Trophoblast cell (in vitro differentiated cells and primary cell): ENCODE data around the gene KRTAP4-4.
A peak's percentile ranks its signal among the peaks of the same experiment; 100 is the strongest.
"Not testable (repeated sequence)": the region's sequence is repeated elsewhere in the genome, so short reads cannot be mapped to it uniquely, and the experiment has no call there.

ENCODE experiments used
- DNase-seq, 2 donors: peaks; one replicate each; pipeline ENCODE4 v3.0.0-alpha.2; 2016
- H2AFZ ChIP-seq: 2 replicates; pipeline ENCODE4 v1.6.1; 2013; ENCODE audit warnings: low read length, moderate library complexity, mild to moderate bottlenecking; ENCODE audit not compliant: insufficient read depth, poor library complexity
- H2AK5ac ChIP-seq: 2 replicates; pipeline ENCODE4 v1.6.1; 2013; ENCODE audit warnings: mild to moderate bottlenecking, low read length
- H2BK120ac ChIP-seq: 2 replicates; pipeline ENCODE4 v1.6.1; 2013; ENCODE audit warnings: low read length, mild to moderate bottlenecking, moderate library complexity; ENCODE audit not compliant: insufficient read depth, poor library complexity
- H2BK12ac ChIP-seq: 2 replicates; pipeline ENCODE4 v1.6.1; 2013; ENCODE audit warnings: mild to moderate bottlenecking, low read length, moderate library complexity
- H2BK5ac ChIP-seq: 2 replicates; pipeline ENCODE4 v1.6.1; 2013; ENCODE audit warnings: low read length, low read depth, moderate library complexity, mild to moderate bottlenecking; ENCODE audit not compliant: poor library complexity
- H3K14ac ChIP-seq: 2 replicates; pipeline ENCODE4 v1.6.1; 2013; ENCODE audit warnings: mild to moderate bottlenecking, low read length
- H3K18ac ChIP-seq: 2 replicates; pipeline ENCODE4 v1.6.1; 2013; ENCODE audit warnings: mild to moderate bottlenecking, low read length
- H3K23ac ChIP-seq: 2 replicates; pipeline ENCODE4 v1.6.1; 2013; ENCODE audit warnings: low read length
- H3K27ac ChIP-seq: 2 replicates; pipeline ENCODE4 v1.5.1; 2013; ENCODE audit warnings: low read depth, mild to moderate bottlenecking, inconsistent platforms, low read length, moderate library complexity
- H3K27me3 ChIP-seq: 2 replicates; pipeline ENCODE4 v1.6.1; 2013; ENCODE audit warnings: inconsistent platforms, mild to moderate bottlenecking, low read length, moderate library complexity; ENCODE audit not compliant: insufficient read depth
- H3K36me3 ChIP-seq, 2 experiments: 1 replicate in 1 of 2; 2 replicates in 1 of 2; pipeline ENCODE4 v1.6.1; 2013; ENCODE audit warnings: low read length in 2 of 2, mild to moderate bottlenecking in 2 of 2, moderate library complexity in 1 of 2; ENCODE audit not compliant: insufficient read depth in 2 of 2, control insufficient read depth in 1 of 2
- H3K4ac ChIP-seq: 2 replicates; pipeline ENCODE4 v1.6.1; 2013; ENCODE audit warnings: low read depth, mild to moderate bottlenecking, low read length, moderate library complexity
- H3K4me1 ChIP-seq, 2 experiments: 1 replicate in 1 of 2; 2 replicates in 1 of 2; pipeline ENCODE4 v1.6.1; 2013; ENCODE audit warnings: low read length in 2 of 2, mild to moderate bottlenecking in 2 of 2, moderate library complexity in 1 of 2; ENCODE audit not compliant: insufficient read depth in 2 of 2, control insufficient read depth in 1 of 2
- H3K4me2 ChIP-seq: 2 replicates; pipeline ENCODE4 v1.6.1; 2013; ENCODE audit warnings: inconsistent platforms, mild to moderate bottlenecking, low read length, moderate library complexity
- H3K4me3 ChIP-seq: 2 replicates; pipeline ENCODE4 v1.5.1; 2013; ENCODE audit warnings: mild to moderate bottlenecking, low read depth, low read length, inconsistent platforms
- H3K79me1 ChIP-seq: one replicate; pipeline ENCODE4 v1.6.1; 2013; ENCODE audit warnings: low read length
- H3K79me2 ChIP-seq: 2 replicates; pipeline ENCODE4 v1.6.1; 2013; ENCODE audit warnings: low read length, mild to moderate bottlenecking; ENCODE audit not compliant: control insufficient read depth, insufficient read depth, poor library complexity
- H3K9ac ChIP-seq: 2 replicates; pipeline ENCODE4 v1.6.1; 2013; ENCODE audit warnings: mild to moderate bottlenecking, low read length
- H3K9me3 ChIP-seq: 2 replicates; pipeline ENCODE4 v1.6.1; 2013; ENCODE audit warnings: low read depth, mild to moderate bottlenecking, control low read depth, inconsistent platforms, low read length; ENCODE audit not compliant: insufficient read depth
- H4K12ac ChIP-seq: 2 replicates; pipeline ENCODE4 v1.6.1; 2013; ENCODE audit warnings: low read depth, mild to moderate bottlenecking, low read length, moderate library complexity
- H4K8ac ChIP-seq: 2 replicates; pipeline ENCODE4 v1.6.1; 2013; ENCODE audit warnings: low read depth, mild to moderate bottlenecking, low read length, moderate library complexity
- H4K91ac ChIP-seq: one replicate; pipeline ENCODE4 v1.6.1; 2013; ENCODE audit warnings: low read depth, mild to moderate bottlenecking, low read length, moderate library complexity
- WGBS: extraction: QIAGEN DNeasy Blood & Tissue Kit; methylation state at CpG from one replicate; pipeline ENCODE4 v1.1.7; 2013; ENCODE audit warnings: missing lambda C conversion rate; ENCODE audit not compliant: insufficient read length, insufficient coverage; ENCODE audit errors: extremely low coverage; 5-methylcytosine and 5-hydroxymethylcytosine counted together

Gene KRTAP4-4

GRCh38 chr17:41149652-41149985 is 10.9 kb downstream of the KRTAP4-4 start, which contains the start of gene KRTAP4-5:
Gene KRTAP4-5 (minus strand): TSS chr17:41149825. CDS start chr17:41149767, 58 bp downstream.
- H3K36me3 ChIP-seq: no peaks in the 10 kb centered on the region
- H3K79me2 ChIP-seq: no peaks in the 10 kb centered on the region
- H3K9ac ChIP-seq: no peak within 1 kb of the TSS
- H3K4me1 ChIP-seq: no peaks in the 10 kb centered on the region
- no peak within 1 kb of the TSS for H2BK12ac ChIP-seq
- H3K4ac ChIP-seq: no peak within 1 kb of the TSS
- no peak within 1 kb of the TSS for H4K8ac ChIP-seq
- H2BK5ac ChIP-seq: no peak within 1 kb of the TSS
- H3K27me3 ChIP-seq: no peaks in the 10 kb centered on the region
- no peak within 1 kb of the TSS for H3K23ac ChIP-seq
- no peak within 1 kb of the TSS for H4K12ac ChIP-seq
- no peak within 1 kb of the TSS for H3K18ac ChIP-seq
- no CpG with 5 or more reads among the region's 2 CpGs for WGBS
- no peak within 1 kb of the TSS for H2AFZ ChIP-seq
- DNase-seq: no peak
- H3K14ac ChIP-seq: no peak within 1 kb of the TSS
- no peak within 1 kb of the TSS for H3K4me2 ChIP-seq
- H2AK5ac ChIP-seq: no peak within 1 kb of the TSS
- no peaks in the 10 kb centered on the region for H3K9me3 ChIP-seq
- H3K79me1 ChIP-seq: no peaks in the 10 kb centered on the region
- no peak within 1 kb of the TSS for H3K4me3 ChIP-seq
- H3K27ac ChIP-seq: no peak within 1 kb of the TSS
- H4K91ac ChIP-seq: no peak within 1 kb of the TSS
- H2BK120ac ChIP-seq: no peak within 1 kb of the TSS

- not testable (repeated sequence) for H3K9me3 ChIP-seq, H3K4me3 ChIP-seq, H2BK120ac ChIP-seq, H3K4me1 ChIP-seq, H3K27me3 ChIP-seq, H3K23ac ChIP-seq, H2AFZ ChIP-seq, H4K12ac ChIP-seq, H4K91ac ChIP-seq, H3K14ac ChIP-seq, H3K4me2 ChIP-seq, H3K4ac ChIP-seq, H4K8ac ChIP-seq, H3K9ac ChIP-seq, H2BK12ac ChIP-seq, H3K36me3 ChIP-seq, H2AK5ac ChIP-seq, H2BK5ac ChIP-seq, H3K79me2 ChIP-seq, H3K27ac ChIP-seq, H3K79me1 ChIP-seq, H3K18ac ChIP-seq
- no CpG with 5 or more reads among the region's 10 CpGs for WGBS
- peak; percentile 23 to 55 for DNase-seq
Measured at GRCh38 chr17:41148971-41149651, 11.4 kb downstream of the KRTAP4-4 start.

GRCh38 chr17:41147531-41148204 is 12.9 kb downstream of the KRTAP4-4 start:
- Histone ChIP-seq H3K9me3 (no peaks in the 10 kb centered on the region), H3K4ac (no peak overlapping the region), H3K36me3 (no peaks in the 10 kb centered on the region), H4K8ac (no peak overlapping the region), H2BK120ac (no peak overlapping the region), H3K79me1 (no peaks in the 10 kb centered on the region), H3K14ac (no peak overlapping the region), H4K91ac (no peak overlapping the region), H3K18ac (no peak overlapping the region), H2BK12ac (no peak overlapping the region), H3K4me3 (no peak overlapping the region), H2AFZ (no peak overlapping the region), H4K12ac (no peak overlapping the region), H2BK5ac (no peak overlapping the region), H3K79me2 (no peaks in the 10 kb centered on the region), H3K27me3 (no peaks in the 10 kb centered on the region), H3K9ac (no peak overlapping the region), H3K27ac (no peak overlapping the region), H2AK5ac (no peak overlapping the region), H3K4me1 (no peaks in the 10 kb centered on the region), H3K4me2 (no peak overlapping the region), H3K23ac (no peak overlapping the region)
- no CpG with 5 or more reads among the region's 2 CpGs for WGBS
- DNase-seq: no peak

DNA sequence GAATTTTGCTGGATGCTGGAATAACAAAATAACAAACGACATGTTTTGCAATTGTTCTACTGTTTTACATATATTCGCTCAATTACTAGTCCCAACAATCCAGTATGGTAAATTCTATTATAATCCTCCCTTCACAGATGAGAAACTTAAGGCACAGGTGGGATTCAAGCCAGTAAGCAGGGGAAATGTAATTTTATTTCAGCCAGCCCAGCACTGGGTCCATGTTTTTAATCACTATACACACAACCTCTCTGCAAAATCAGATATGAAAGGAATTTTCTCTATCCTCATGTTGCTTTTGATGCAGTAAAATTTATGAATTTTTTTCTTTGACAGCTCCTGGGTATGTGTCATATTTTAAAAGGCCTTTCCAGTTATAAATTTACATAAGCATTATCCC is 15.3 kb downstream of the KRTAP4-4 start:
- no peak overlapping the region for H2BK12ac ChIP-seq
- no peak overlapping the region for H3K4me3 ChIP-seq
- H3K36me3 ChIP-seq: no peaks in the 10 kb centered on the region
- no peak overlapping the region for H2BK5ac ChIP-seq
- no peak overlapping the region for H2AFZ ChIP-seq
- H3K4me2 ChIP-seq: no peak overlapping the region
- H4K91ac ChIP-seq: no peak overlapping the region
- H3K27ac ChIP-seq: no peak overlapping the region
- no peak overlapping the region for H3K9ac ChIP-seq
- H4K8ac ChIP-seq: no peak overlapping the region
- no CpG with 5 or more reads among the region's 2 CpGs for WGBS
- no peaks in the 10 kb centered on the region for H3K4me1 ChIP-seq
- H4K12ac ChIP-seq: no peak overlapping the region
- no peaks in the 10 kb centered on the region for H3K79me2 ChIP-seq
- H3K4ac ChIP-seq: no peak overlapping the region
- H2AK5ac ChIP-seq: no peak overlapping the region
- no peak overlapping the region for H3K23ac ChIP-seq
- H3K27me3 ChIP-seq: no peaks in the 10 kb centered on the region
- no peak overlapping the region for H2BK120ac ChIP-seq
- H3K9me3 ChIP-seq: peaks cover under 1% of the 10 kb centered on the region
- H3K18ac ChIP-seq: no peak overlapping the region
- no peak overlapping the region for H3K14ac ChIP-seq
- no peak for DNase-seq
- H3K79me1 ChIP-seq: no peaks in the 10 kb centered on the region
